Endometrium (tissue), 2 donors: Measurements from ENCODE around the gene HOXA7.

Experiments
- FAIRE-seq: peaks from 2 replicates; lab custom pipeline; 2012; peaks lifted over from hg19 to GRCh38; lab: Jason Lieb, UNC
- donor health status: control.
- donor health status: control.

Gene HOXA7

DNA sequence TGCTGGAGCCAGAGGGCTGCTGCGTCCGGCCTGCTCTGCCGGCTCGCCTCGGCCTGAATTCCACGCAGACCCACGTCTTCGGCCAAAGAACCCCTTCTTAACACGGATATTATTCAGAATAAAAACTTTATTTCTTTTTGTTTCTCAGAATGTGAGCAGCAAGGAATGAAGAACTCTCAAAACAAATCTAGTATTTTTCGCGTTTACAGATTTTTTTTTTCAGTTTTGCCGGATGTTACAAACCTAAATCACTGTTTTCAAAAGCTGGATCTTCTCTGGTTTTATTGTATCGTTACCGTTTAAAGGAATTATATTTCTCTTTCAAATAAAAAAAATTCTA, 49.6 kb downstream of the HOXA7 start:
- no peak for FAIRE-seq

GRCh38 chr7:27106181-27106900, 50.1 kb downstream of the HOXA7 start:
- FAIRE-seq: no peak

DNA sequence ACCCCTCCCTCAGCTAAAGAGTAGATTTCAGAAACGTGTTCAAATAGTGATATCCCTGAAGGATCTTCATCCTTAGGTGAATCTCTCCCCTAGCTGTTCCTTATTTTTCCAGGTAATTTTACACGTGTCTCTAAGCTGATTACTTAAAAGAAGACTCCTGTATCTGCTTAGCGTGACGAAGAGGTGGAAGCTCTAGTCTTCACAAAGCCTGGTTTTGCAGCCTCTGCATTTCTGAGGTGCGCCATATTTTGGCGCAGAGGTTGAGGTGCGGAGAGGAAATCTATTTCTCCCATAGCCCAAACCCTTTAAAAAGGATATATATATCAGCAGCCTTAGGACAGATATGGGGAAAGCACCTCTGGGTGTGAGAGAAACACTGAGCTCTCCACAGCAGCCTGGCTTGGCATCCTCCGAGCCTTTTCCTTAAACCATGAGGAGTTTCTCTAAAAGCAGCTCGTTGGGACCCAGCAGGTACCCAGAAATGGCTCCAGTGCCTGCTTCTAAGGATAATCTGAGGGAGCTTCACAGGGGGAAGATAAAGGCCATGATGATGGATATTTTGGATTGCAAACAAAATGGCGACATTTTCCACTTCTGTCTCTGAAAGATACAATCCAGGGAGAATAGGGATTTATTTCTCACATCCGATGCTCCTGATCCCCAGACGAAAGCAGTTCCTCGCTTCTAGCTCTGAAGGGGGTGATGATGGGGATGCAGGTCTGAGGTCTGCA, 51.0 kb downstream of the HOXA7 start:
- FAIRE-seq: no peak

DNA sequence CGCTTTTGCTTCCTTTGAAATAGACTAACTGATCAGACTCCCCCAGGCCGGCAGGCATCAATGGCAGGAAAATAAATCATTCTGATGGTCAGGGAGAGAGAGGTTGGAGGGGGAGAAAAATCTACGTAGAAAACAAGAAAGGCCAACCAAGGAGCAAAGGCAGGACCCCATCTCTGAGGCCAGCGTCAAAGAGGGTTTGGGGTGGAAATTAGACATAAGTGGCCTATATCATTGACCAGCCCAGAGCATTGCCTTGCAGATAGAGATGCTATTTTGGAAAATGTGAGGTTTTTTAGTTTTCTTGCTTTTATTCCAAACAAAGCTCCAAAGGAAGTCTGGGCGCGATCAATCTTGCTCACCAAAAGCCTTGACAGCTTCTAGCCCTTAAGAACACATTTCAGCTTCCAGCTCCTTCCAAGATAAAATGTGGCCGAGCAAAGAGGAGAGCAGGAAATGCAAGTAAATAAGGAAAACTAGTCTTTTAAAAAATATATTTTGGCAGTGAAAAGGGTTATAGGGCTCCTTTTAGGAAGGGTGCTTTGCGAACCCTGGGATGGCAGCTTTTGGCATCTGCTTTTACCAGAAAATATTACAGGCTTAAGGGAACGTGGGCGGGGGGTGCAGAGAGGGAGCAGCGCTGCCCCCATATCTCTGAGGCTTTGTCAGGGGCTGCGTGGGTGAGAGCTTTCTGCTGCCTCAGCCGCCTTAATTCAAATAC, 52.0 kb downstream of the HOXA7 start:
- no peak for FAIRE-seq
